Ramos (cell line): ENCODE measurements around the gene BRF1.

Experiments
- in situ Hi-C: fragments of 300-500 bp; cut with MboI; formaldehyde crosslinking; loops from one replicate; pipeline ENCODE4 v1.14.3; 2022; ENCODE audit warnings: low sequenced_read_pairs; ENCODE audit not compliant: unreplicated experiment

Gene BRF1, protein sequence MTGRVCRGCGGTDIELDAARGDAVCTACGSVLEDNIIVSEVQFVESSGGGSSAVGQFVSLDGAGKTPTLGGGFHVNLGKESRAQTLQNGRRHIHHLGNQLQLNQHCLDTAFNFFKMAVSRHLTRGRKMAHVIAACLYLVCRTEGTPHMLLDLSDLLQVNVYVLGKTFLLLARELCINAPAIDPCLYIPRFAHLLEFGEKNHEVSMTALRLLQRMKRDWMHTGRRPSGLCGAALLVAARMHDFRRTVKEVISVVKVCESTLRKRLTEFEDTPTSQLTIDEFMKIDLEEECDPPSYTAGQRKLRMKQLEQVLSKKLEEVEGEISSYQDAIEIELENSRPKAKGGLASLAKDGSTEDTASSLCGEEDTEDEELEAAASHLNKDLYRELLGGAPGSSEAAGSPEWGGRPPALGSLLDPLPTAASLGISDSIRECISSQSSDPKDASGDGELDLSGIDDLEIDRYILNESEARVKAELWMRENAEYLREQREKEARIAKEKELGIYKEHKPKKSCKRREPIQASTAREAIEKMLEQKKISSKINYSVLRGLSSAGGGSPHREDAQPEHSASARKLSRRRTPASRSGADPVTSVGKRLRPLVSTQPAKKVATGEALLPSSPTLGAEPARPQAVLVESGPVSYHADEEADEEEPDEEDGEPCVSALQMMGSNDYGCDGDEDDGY

DNA sequence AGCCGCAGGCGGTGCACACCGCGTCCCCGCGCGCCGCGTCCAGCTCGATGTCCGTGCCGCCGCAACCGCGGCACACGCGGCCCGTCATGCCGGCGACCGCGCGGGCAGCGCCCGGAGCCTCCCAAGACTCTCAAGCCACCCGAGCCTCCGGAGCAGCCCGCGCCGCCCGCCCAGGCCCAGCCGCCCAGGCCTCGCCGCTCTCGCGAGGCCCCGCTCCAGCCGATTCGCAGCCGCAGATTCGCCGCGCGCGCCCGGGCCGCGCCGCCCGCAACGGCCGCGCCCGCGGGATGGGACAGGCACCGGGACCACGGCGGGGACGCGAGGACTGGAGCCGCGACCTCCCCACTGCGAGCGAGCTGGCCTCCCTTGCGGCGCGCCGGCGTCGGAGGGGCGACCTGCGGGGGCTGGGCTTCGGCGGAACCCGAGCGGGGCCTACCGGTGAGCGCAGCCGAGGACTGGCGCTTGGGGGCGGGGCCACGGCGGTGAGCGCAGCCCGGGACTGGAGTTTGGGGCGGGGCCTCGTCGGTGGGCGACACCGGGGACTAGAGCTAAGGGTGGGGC is at the start of gene BRF1:
BRF1 (minus strand) TSS at position 460 of the 561 bp plus-strand sequence; CDS start at position 88, 372 bp downstream.
- in situ Hi-C loops, result no loop called here

DNA sequence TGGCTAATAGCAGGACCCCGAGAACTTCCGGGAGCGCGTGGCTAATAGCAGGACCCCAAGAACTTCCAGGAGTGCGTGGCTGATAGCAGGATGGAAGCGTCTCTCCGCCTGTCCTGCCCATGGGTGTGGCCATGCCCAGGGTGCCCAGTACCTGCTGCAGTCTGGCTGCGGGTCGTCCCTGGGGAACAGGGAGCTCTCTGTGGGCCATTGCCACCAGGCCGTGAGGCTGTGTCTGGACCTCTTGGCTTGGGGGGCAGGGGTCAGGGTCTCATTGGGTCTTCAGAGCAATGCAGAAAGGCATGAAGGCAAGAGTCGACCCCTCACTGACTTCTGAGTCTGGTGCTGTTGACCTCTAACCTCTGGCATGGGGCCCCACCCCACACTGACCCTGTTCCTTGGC is 49.2 kb upstream of the BRF1 start:
- in situ Hi-C loops, result loop anchor here (5.0 to 25.0 kb wide), 3 partner anchors 138 to 1087 kb away; no protein-coding TSS in a partner anchor

DNA sequence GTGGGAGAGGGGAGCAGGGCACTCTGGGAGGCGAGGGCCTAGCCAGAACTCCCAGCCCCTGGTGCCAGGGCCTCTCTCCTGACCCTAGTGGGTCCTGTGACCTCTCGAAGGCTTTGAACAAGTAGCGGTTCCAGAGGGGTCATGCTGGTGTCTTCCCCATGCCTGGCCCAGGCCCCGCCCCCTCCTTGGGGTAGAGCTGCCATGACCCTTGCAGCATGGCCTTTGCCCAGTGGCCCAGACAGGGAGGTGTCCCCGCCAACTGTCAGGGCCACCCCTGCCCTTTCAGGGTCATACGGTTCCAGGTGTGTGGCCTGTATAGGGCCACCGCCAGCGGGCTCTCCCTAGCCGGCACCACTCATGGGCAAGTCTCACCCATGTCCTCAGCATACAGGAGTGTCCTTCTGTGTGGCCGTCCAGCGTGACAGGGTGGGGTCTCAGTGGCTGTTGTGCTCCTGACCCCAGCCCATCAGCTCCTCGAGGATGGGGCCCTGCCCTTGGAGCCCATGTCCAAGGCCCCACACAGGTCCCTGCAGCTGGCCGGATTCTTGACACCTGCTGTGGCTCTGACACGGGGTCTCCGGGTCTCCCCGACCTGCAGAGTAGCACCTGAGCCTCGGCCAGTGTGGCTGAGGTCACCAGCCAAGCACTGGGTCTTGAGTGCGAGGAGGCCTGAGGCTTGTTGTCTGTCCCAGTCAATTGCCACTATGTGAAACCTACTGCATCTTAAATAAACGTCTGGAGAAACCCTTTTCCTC is 48.3 kb upstream of the BRF1 start:
- in situ Hi-C loops, result loop anchor here (25.0 kb wide), 1 partner anchor 137 kb away; no protein-coding TSS in a partner anchor

- in situ Hi-C loops, result loop anchor here (25.0 kb wide), 1 partner anchor 136 kb away; no protein-coding TSS in a partner anchor
These were observed 47.6 kb upstream of the BRF1 start for GRCh38 chr14:105348169-105348944.

GRCh38 chr14:105347587-105347968 is 46.8 kb upstream of the BRF1 start:
- in situ Hi-C loops, result loop anchor here (25.0 kb wide), 1 partner anchor 135 kb away; no protein-coding TSS in a partner anchor

DNA sequence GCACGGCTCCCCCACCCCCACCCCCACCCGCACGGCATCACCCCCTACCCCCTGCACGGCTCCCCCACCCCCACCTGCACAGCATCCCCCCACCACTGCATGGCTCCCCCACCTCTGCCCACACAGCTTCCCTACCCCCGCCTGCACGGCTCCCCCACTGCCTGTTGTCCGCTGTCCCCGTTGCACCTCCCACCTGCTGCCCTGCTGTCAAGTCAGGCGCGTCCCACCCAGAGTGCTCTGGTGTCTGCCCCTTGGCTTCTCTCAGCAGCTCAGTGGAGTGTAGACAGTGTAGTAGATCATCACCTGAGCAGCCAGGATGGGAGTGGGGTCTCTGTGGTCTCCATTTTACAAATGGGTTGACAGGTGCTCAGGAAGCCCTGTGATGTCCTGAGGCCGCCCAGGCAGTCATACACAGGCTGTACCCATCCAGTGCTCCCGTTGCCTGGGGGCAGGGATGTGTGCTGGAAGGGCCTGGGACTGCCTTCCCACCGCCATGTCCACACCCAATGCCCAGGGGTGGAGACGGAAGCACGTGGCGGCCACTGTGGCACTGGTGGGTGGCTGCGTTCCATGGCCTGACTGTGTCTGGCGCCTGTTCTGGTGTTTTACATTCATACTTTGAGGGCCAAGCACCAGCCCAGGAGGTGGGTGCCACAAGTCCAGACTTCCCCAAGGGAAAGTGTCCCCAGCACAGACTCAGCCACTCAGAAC is 46.2 kb upstream of the BRF1 start:
- in situ Hi-C loops, result loop anchor here (25.0 kb wide), 1 partner anchor 135 kb away; no protein-coding TSS in a partner anchor

- in situ Hi-C loops, result loop anchor here (25.0 kb wide), 1 partner anchor 134 kb away; no protein-coding TSS in a partner anchor
These were observed 45.4 kb upstream of the BRF1 start for GRCh38 chr14:105346200-105346533.

GRCh38 chr14:105343194-105343593 is 42.4 kb upstream of the BRF1 start:
- in situ Hi-C loops, result loop anchor here (25.0 kb wide), 1 partner anchor 131 kb away; no protein-coding TSS in a partner anchor

GRCh38 chr14:105340821-105341733 is 40.3 kb upstream of the BRF1 start:
- in situ Hi-C loops, result loop anchor here (25.0 kb wide), 1 partner anchor 129 kb away; no protein-coding TSS in a partner anchor

GRCh38 chr14:105337966-105338741 is 37.4 kb upstream of the BRF1 start:
- in situ Hi-C loops, result loop anchor here (25.0 kb wide), 1 partner anchor 126 kb away; no protein-coding TSS in a partner anchor

DNA sequence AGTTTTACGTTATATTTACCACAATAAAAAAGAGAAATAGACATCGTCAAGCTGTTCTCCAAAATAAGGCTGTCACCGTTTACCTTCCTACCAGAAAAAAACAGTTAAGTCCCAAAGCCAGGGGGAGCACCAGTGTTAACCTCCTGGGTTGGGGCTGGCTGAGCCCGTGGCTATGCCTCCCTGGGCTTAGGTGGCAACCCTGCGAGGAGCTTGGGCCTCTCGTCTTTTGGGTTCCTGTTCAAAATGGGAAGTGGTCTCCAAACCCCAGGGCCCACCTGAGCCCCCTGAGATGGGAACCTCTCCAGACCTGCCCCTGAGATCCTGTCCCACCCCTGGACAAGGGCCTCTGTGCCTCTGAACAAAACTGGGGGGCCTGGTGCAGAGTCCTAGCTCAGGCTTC is 36.6 kb upstream of the BRF1 start:
- in situ Hi-C loops, result loop anchor here (25.0 kb wide), 1 partner anchor 125 kb away; no protein-coding TSS in a partner anchor

- in situ Hi-C loops, result loop anchor here (25.0 kb wide), 1 partner anchor 124 kb away; no protein-coding TSS in a partner anchor
These were observed 35.9 kb upstream of the BRF1 start for GRCh38 chr14:105336477-105337287.

GRCh38 chr14:105335735-105336476 is 35.1 kb upstream of the BRF1 start:
- in situ Hi-C loops, result loop anchor here (25.0 kb wide), 1 partner anchor 124 kb away; no protein-coding TSS in a partner anchor

- in situ Hi-C loops, result loop anchor here (25.0 kb wide), 1 partner anchor 123 kb away; no protein-coding TSS in a partner anchor
These were observed 34.4 kb upstream of the BRF1 start for GRCh38 chr14:105335231-105335542.
